Measurements from ENCODE around the gene LBH. TPM values are rescaled to one million over a fixed set of nuclear protein-coding genes. Genes with fewer than 3 reads are reported as not detected.

Gene LBH
- polyA plus RNA-seq, 1 of the 3 experiments (the other 2 are of a cell fraction) = 22.8 TPM

DNA sequence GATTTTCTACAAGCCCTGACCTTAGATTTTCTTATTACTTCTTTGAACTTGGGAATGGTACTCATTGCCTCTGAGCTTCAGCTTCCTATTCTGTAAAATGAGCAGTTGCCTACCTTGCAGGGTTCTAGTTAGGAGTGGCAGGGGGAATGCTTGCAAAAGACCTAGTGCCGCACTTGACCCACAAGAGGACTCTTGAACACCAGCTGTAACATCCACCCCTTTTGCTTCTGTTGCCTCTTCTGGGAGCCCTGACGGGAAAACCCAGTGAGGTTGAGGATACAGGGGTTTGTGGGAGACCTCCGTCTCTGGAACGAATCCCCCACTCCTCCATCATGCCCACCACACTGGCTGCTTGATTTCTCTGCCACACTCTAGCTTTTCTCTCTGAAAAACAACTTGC lies 27.1 kb upstream of the LBH start:
- Histone ChIP-seq H3K79me2 (ENCODE audit: insufficient read depth) (no peaks in the 10 kb centered on the region), H3K9ac (no peak overlapping the region), H3K9me2 (no peaks in the 10 kb centered on the region), H3K27ac (ENCODE audit: low read depth in 2 of 2, low read length in 1 of 2) (no peak overlapping the region), H3F3A (replicated peaks; ENCODE audit: insufficient read depth) (no peaks in the 10 kb centered on the region), H3K4me2 (no peak overlapping the region), H3K9me3 (no peaks in the 10 kb centered on the region), H4K20me1 (ENCODE audit: insufficient read depth) (no peaks in the 10 kb centered on the region), H3K4me1 (ENCODE audit: control insufficient read depth in 1 of 2, insufficient read depth in 2 of 2, low read depth in 1 of 2, low read length in 1 of 2) (peaks cover 0 to 10% of the 10 kb centered on the region in 2 experiments; a peak in 2 of 4 replicates), H3K36me3 (replicated peaks in 1 of 2; ENCODE audit: control insufficient read depth in 1 of 2, insufficient read depth in 2 of 2, low read length in 1 of 2) (no peaks in the 10 kb centered on the region), H3K4me3 (ENCODE audit: low read depth in 2 of 2, low read length in 1 of 2) (no peak overlapping the region), H3K27me3 (ENCODE audit: insufficient read depth) (no peaks in the 10 kb centered on the region; the same call in 1 of the 2 replicates), H2AFZ (ENCODE audit: low read depth) (no peak overlapping the region)
- no peak for DNase-seq
- ChIA-PET POLR2A (no interaction called here), CTCF (interaction anchor here (1.0 to 12.8 kb wide), 4 partner anchors 23 to 966 kb away, joined by 3 to 573 read pairs (median 98); no protein-coding TSS in a partner anchor)
- no peak for TF ChIP-seq MXI1 (IDR thresholded peaks at IDR 0.05; ENCODE audit: low read depth, low read length)
- TF ChIP-seq PBX3 (IDR thresholded peaks at IDR 0.05) = no peak
- 68% methylated on average over 4 of the region's 4 CpGs for WGBS (ENCODE audit: low lambda C conversion rate)

DNA sequence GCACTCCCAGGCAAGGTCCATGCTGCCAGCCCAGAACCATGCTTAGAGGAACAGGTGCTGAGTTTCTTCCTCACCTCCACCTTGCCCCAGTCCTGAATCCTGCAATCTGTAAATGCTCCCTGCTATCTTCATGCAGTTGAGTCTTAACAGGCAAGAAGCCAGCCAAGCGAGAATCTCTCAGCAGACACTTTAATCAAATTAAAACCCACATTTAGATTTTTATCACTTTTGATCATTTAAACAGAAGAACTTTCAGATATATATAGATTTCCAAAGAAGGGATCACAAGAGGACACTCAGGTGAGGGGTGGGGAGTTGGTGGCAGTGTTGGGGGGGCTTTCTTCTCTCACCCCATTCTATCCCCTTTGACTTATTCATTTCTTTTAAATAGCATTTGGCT lies 25.9 kb upstream of the LBH start:
- ChIA-PET CTCF (interaction anchor here (0.8 to 12.8 kb wide), 4 partner anchors 38 to 964 kb away, joined by 3 to 573 read pairs (median 96); no protein-coding TSS in a partner anchor), POLR2A (no interaction called here)
- Histone ChIP-seq H3K4me1 (ENCODE audit: control insufficient read depth in 1 of 2, insufficient read depth in 2 of 2, low read depth in 1 of 2, low read length in 1 of 2) (peaks cover 0 to 10% of the 10 kb centered on the region in 2 experiments; a peak in 2 of 4 replicates), H3K9me3 (no peaks in the 10 kb centered on the region), H4K20me1 (ENCODE audit: insufficient read depth) (no peaks in the 10 kb centered on the region), H3F3A (replicated peaks; ENCODE audit: insufficient read depth) (no peaks in the 10 kb centered on the region), H2AFZ (ENCODE audit: low read depth) (no peak overlapping the region), H3K4me2 (no peak overlapping the region), H3K27ac (ENCODE audit: low read depth in 2 of 2, low read length in 1 of 2) (no peak overlapping the region), H3K36me3 (replicated peaks in 1 of 2; ENCODE audit: control insufficient read depth in 1 of 2, insufficient read depth in 2 of 2, low read length in 1 of 2) (no peaks in the 10 kb centered on the region), H3K27me3 (ENCODE audit: insufficient read depth) (no peaks in the 10 kb centered on the region; the same call in 1 of the 2 replicates), H3K9ac (no peak overlapping the region), H3K9me2 (no peaks in the 10 kb centered on the region), H3K79me2 (ENCODE audit: insufficient read depth) (no peaks in the 10 kb centered on the region), H3K4me3 (ENCODE audit: low read depth in 2 of 2, low read length in 1 of 2) (no peak overlapping the region)
- DNase-seq = no peak
- TF ChIP-seq, protein P1, sequence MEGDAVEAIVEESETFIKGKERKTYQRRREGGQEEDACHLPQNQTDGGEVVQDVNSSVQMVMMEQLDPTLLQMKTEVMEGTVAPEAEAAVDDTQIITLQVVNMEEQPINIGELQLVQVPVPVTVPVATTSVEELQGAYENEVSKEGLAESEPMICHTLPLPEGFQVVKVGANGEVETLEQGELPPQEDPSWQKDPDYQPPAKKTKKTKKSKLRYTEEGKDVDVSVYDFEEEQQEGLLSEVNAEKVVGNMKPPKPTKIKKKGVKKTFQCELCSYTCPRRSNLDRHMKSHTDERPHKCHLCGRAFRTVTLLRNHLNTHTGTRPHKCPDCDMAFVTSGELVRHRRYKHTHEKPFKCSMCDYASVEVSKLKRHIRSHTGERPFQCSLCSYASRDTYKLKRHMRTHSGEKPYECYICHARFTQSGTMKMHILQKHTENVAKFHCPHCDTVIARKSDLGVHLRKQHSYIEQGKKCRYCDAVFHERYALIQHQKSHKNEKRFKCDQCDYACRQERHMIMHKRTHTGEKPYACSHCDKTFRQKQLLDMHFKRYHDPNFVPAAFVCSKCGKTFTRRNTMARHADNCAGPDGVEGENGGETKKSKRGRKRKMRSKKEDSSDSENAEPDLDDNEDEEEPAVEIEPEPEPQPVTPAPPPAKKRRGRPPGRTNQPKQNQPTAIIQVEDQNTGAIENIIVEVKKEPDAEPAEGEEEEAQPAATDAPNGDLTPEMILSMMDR (IDR thresholded peaks at IDR 0.05) = no peak
- TF ChIP-seq CHD2 (IDR thresholded peaks at IDR 0.05; ENCODE audit: low read length, partially characterized antibody) (no peak), GABPA (IDR thresholded peaks at IDR 0.05; ENCODE audit: low read depth) (no peak), ELF1 (IDR thresholded peaks at IDR 0.05) (no peak), EP300 (IDR thresholded peaks at IDR 0.05; ENCODE audit: borderline replicate concordance in 1 of 2, low read depth in 1 of 2, low read length in 1 of 2) (no peak), POLR2AphosphoS5 (IDR thresholded peaks at IDR 0.05; ENCODE audit: low read depth, low read length) (no peak), MEF2A (IDR thresholded peaks at IDR 0.05; ENCODE audit: borderline replicate concordance, low read depth) (no peak), JUND (IDR thresholded peaks at IDR 0.05) (no peak), YY1 (IDR thresholded peaks at IDR 0.05; ENCODE audit: low read depth) (no peak), PBX3 (IDR thresholded peaks at IDR 0.05) (no peak), NFIC (IDR thresholded peaks at IDR 0.05; ENCODE audit: borderline replicate concordance) (no peak), SIN3A (IDR thresholded peaks at IDR 0.05; ENCODE audit: borderline replicate concordance, low read depth, low read length) (no peak), SMC3 (IDR thresholded peaks at IDR 0.05; ENCODE audit: low read depth, low read length) (no peak), RAD21 (IDR thresholded peaks at IDR 0.05; ENCODE audit: low read length) (no peak), EZH2phosphoT487 (IDR thresholded peaks at IDR 0.05; ENCODE audit: borderline replicate concordance, low read depth) (no peak), IRF3 (IDR thresholded peaks at IDR 0.05; ENCODE audit: low read depth, low read length) (no peak)
- TF ChIP-seq, protein P2, sequence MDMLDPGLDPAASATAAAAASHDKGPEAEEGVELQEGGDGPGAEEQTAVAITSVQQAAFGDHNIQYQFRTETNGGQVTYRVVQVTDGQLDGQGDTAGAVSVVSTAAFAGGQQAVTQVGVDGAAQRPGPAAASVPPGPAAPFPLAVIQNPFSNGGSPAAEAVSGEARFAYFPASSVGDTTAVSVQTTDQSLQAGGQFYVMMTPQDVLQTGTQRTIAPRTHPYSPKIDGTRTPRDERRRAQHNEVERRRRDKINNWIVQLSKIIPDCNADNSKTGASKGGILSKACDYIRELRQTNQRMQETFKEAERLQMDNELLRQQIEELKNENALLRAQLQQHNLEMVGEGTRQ (IDR thresholded peaks at IDR 0.05; ENCODE audit: borderline replicate concordance, low read depth, low read length) = no peak
- 33% methylated on average over 1 of the region's 1 CpG for WGBS (ENCODE audit: low lambda C conversion rate)

Measured in SK-N-SH (cell line).